H1 (cell line): ENCODE measurements around the gene COX14.

Source experiments
- EZH2 ChIP-seq: fragments of 200-600 bp; sonication (generic); IDR thresholded peaks from 2 replicates; pipeline ENCODE4 v1.7.1; 2012; ENCODE audit warnings: low read depth, mild to moderate bottlenecking, moderate library complexity, low read length, inconsistent platforms; ENCODE audit not compliant: severe bottlenecking
- SP1 ChIP-seq: IDR thresholded peaks from 2 replicates; pipeline ENCODE4 v1.6.1; 2011; ENCODE audit warnings: low read depth, low read length

GRCh38 chr12:50103767-50104321 is 8.2 kb upstream of the COX14 start, which contains the start of gene GPD1:
- no peak for TF ChIP-seq SP1
- no peak for TF ChIP-seq EZH2
